Ascending aorta (tissue), 2 donors: ENCODE data around the gene DCBLD2. TPM values are rescaled to one million over a fixed set of nuclear protein-coding genes. Genes with fewer than 3 reads are reported as not detected.

Source experiments
- DNase-seq, 2 donors: peaks; one replicate each; pipeline ENCODE4 v3.0.0-alpha.2; 2019; ENCODE audit warnings: low spot score in 2 of 2
- H3K27ac ChIP-seq, 2 donors: fragments of 200-600 bp; sonication (generic); one replicate each; pipeline ENCODE4 v1.5.1; 2016 to 2017; ENCODE audit warnings: mild to moderate bottlenecking in 1 of 2
- H3K27me3 ChIP-seq: fragments of 200-600 bp; sonication (generic); one replicate; pipeline ENCODE4 v1.5.1; 2017
- H3K36me3 ChIP-seq, 2 donors: fragments of 200-600 bp; sonication (generic); one replicate each; pipeline ENCODE4 v1.5.1; 2016
- H3K4me1 ChIP-seq, 2 donors: fragments of 200-600 bp; sonication (generic); one replicate each; pipeline ENCODE4 v1.5.1; 2016 to 2017; ENCODE audit warnings: mild to moderate bottlenecking in 1 of 2
- H3K4me3 ChIP-seq, 2 donors: fragments of 200-600 bp; sonication (generic); one replicate each; pipeline ENCODE4 v1.5.1; 2016 to 2017; ENCODE audit warnings: mild to moderate bottlenecking in 1 of 2
- H3K9me3 ChIP-seq, 2 donors: fragments of 200-600 bp; sonication (generic); one replicate each; pipeline ENCODE4 v1.5.1; 2016
- CTCF ChIP-seq, 3 experiments: fragments of 200-600 bp in 2 of 3; fragments of 450-650 bp in 1 of 3; sonication (generic) in 2 of 3; IDR thresholded peaks; one replicate each; pipeline ENCODE4 v1.5.1; 2016 to 2019; ENCODE audit warnings: antibody characterized with exemption in 3 of 3, mild to moderate bottlenecking in 1 of 3, moderate library complexity in 1 of 3
- intact Hi-C: fragments of 100-400 bp; cut with DNase I; formaldehyde crosslinking; loops from one replicate; pipeline ENCODE4 v1.15.1; 2023
- total RNA-seq: library from RNA; depleted of rRNA; stranded (reverse); fragments of >200 nt; gene quantifications from one replicate; pipeline ENCODE4 v1.1.0, GENCODE V29; 2016

DCBLD2 gene
- total RNA-seq, 1 donor from 2014 or later, result 16.3 TPM

DNA sequence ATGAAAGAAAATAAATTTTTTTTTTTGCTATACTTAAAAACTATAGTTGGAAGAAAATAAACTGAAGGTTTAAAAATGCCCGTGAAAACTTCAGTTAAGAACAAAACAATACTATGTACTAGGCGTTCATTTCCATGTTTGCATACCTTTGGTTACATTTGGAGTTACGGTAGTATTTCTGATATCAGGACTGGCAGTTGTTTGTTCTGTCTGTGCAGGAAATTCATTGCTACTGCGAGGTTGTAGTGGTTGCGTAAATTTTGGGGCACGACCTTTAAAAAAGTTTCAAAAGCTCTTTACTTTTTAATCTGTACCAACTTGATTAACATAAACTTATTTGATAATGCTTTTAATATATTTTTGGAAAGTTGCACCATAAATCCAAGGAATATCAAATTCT is 90.4 kb downstream of the DCBLD2 start:
- H3K9me3 ChIP-seq, result no peaks in the 10 kb centered on the region
- no peak for DNase-seq
- no peak overlapping the region for H3K4me3 ChIP-seq
- intact Hi-C loops, result loop anchor here (5.0 kb wide), 1 partner anchor 79 kb away; no protein-coding TSS in a partner anchor
- H3K4me1 ChIP-seq, result no peaks in the 10 kb centered on the region
- no peak overlapping the region for H3K27ac ChIP-seq
- TF ChIP-seq CTCF (IDR thresholded peaks at IDR 0.05), result no peak
- peaks cover 15 to 20% of the 10 kb centered on the region in 2 donors for H3K36me3 ChIP-seq
- H3K27me3 ChIP-seq, result no peaks in the 10 kb centered on the region

- DNase-seq, result no peak
- Histone ChIP-seq H3K36me3 (peaks cover 23 to 33% of the 10 kb centered on the region in 2 donors), H3K4me1 (no peaks in the 10 kb centered on the region), H3K27me3 (no peaks in the 10 kb centered on the region), H3K27ac (no peak overlapping the region), H3K9me3 (no peaks in the 10 kb centered on the region), H3K4me3 (no peak overlapping the region)
- no peak for TF ChIP-seq CTCF (IDR thresholded peaks at IDR 0.05)
- intact Hi-C loops, result no loop called here
These were observed 91.9 kb downstream of the DCBLD2 start for GRCh38 chr3:98809557-98809956.

- Histone ChIP-seq H3K27ac (no peak overlapping the region), H3K27me3 (no peaks in the 10 kb centered on the region), H3K4me3 (no peak overlapping the region), H3K9me3 (no peaks in the 10 kb centered on the region), H3K36me3 (peaks cover 23 to 33% of the 10 kb centered on the region in 2 donors), H3K4me1 (no peaks in the 10 kb centered on the region)
- TF ChIP-seq CTCF (IDR thresholded peaks at IDR 0.05), result no peak
- DNase-seq, result no peak
- intact Hi-C loops, result no loop called here
These were observed 93.4 kb downstream of the DCBLD2 start for GRCh38 chr3:98808071-98808470.

GRCh38 chr3:98807561-98807960 is 93.9 kb downstream of the DCBLD2 start:
- Histone ChIP-seq H3K27me3 (no peaks in the 10 kb centered on the region), H3K36me3 (peaks cover 23 to 33% of the 10 kb centered on the region in 2 donors), H3K9me3 (no peaks in the 10 kb centered on the region), H3K4me3 (no peak overlapping the region), H3K4me1 (no peaks in the 10 kb centered on the region), H3K27ac (no peak overlapping the region)
- no peak for DNase-seq
- intact Hi-C loops, result no loop called here
- TF ChIP-seq CTCF (IDR thresholded peaks at IDR 0.05), result no peak

- Histone ChIP-seq H3K27ac (no peak overlapping the region), H3K4me3 (no peak overlapping the region), H3K9me3 (no peaks in the 10 kb centered on the region), H3K36me3 (peaks cover 23 to 33% of the 10 kb centered on the region in 2 donors), H3K4me1 (no peaks in the 10 kb centered on the region), H3K27me3 (no peaks in the 10 kb centered on the region)
- no peak for DNase-seq
- intact Hi-C loops, result no loop called here
- no peak for TF ChIP-seq CTCF (IDR thresholded peaks at IDR 0.05)
These were observed 94.5 kb downstream of the DCBLD2 start for GRCh38 chr3:98807011-98807410.

DNA sequence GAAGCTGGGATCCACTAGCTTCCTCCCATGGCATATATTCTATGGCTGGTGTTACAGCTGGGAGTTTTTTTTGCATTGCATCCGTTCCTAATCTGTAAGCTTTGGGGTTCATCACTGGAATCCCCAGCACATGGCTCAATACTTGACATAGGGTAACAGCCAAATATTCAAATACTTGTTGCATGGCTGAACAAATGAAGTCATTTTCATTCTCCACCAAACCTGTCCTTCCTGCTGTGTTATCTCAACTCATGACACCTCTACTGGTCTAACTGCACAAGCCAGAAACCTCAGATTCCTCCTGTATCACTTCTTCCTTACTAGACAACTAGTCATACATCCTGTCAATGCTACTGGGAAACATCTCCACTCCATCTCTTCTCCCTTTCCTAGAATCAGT is 95.0 kb downstream of the DCBLD2 start:
- intact Hi-C loops, result no loop called here

More for the DNA sequence above, 95.0 kb downstream of the DCBLD2 start:
- DNase-seq, result no peak
- H3K4me3 ChIP-seq, result no peak overlapping the region
- peaks cover 23 to 33% of the 10 kb centered on the region in 2 donors for H3K36me3 ChIP-seq
- H3K27ac ChIP-seq, result no peak overlapping the region
- no peaks in the 10 kb centered on the region for H3K9me3 ChIP-seq
- H3K4me1 ChIP-seq, result no peaks in the 10 kb centered on the region
- no peak for TF ChIP-seq CTCF (IDR thresholded peaks at IDR 0.05)
- no peaks in the 10 kb centered on the region for H3K27me3 ChIP-seq
